Neural cell (in vitro differentiated cells): ENCODE measurements around the gene MGLL. TPM values are rescaled to one million over a fixed set of nuclear protein-coding genes. Genes with fewer than 3 reads are reported as not detected.

Experiments used
- H2AFZ ChIP-seq: fragments of 200-600, 300-800 bp; sonication (generic), shearing (Covaris generic); 2 replicates; pipeline ENCODE4 v1.6.0; 2014; ENCODE audit warnings: low read depth, mild to moderate bottlenecking, antibody characterized with exemption, low read length, moderate library complexity
- H3F3A ChIP-seq: fragments of 200-600 bp; shearing (Covaris generic); 2 replicates; pipeline ENCODE4 v1.6.1; 2016; ENCODE audit warnings: mild to moderate bottlenecking, moderate library complexity, mixed read lengths, antibody characterized with exemption, low read length; ENCODE audit not compliant: insufficient read depth, poor library complexity, severe bottlenecking
- H3K27ac ChIP-seq: fragments of 200-600, 300-800 bp; sonication (generic), shearing (Covaris generic); 2 replicates; pipeline ENCODE4 v1.5.1; 2014; ENCODE audit warnings: mild to moderate bottlenecking, low read length, moderate library complexity
- H3K27me3 ChIP-seq: fragments of 300-800, 200-600 bp; sonication (generic), shearing (Covaris generic); 2 replicates; pipeline ENCODE4 v1.6.0; 2014; ENCODE audit warnings: mild to moderate bottlenecking, low read depth, low read length, moderate library complexity; ENCODE audit not compliant: insufficient read depth
- H3K36me3 ChIP-seq: fragments of 300-800, 200-600 bp; sonication (generic), shearing (Covaris generic); 2 replicates; pipeline ENCODE4 v1.5.1; 2014; ENCODE audit warnings: mild to moderate bottlenecking, antibody characterized with exemption, low read length, moderate library complexity; ENCODE audit not compliant: insufficient read depth
- H3K4me2 ChIP-seq: fragments of 300-800, 200-600 bp; sonication (generic), shearing (Covaris generic); 2 replicates; pipeline ENCODE4 v1.6.0; 2014; ENCODE audit warnings: mild to moderate bottlenecking, low read length
- H3K4me3 ChIP-seq: fragments of 300-800, 200-600 bp; sonication (generic), shearing (Covaris generic); 2 replicates; pipeline ENCODE4 v1.5.1; 2014; ENCODE audit warnings: mild to moderate bottlenecking, low read length, moderate library complexity
- H3K79me2 ChIP-seq: fragments of 200-600 bp; shearing (Covaris generic); replicated peaks from 2 replicates; pipeline ENCODE4 v1.6.0; 2014; ENCODE audit warnings: mild to moderate bottlenecking, low read length, moderate library complexity; ENCODE audit not compliant: insufficient read depth
- H3K9ac ChIP-seq: fragments of 300-800, 200-600 bp; sonication (generic), shearing (Covaris generic); 2 replicates; pipeline ENCODE4 v1.6.1; 2016; ENCODE audit warnings: mild to moderate bottlenecking, low read length, mixed read lengths
- H3K9me2 ChIP-seq: fragments of 200-600 bp; shearing (Covaris generic); 2 replicates; pipeline ENCODE4 v1.6.1; 2016; ENCODE audit warnings: mild to moderate bottlenecking, low read length, mixed read lengths; ENCODE audit not compliant: insufficient read depth
- H3K9me3 ChIP-seq: fragments of 200-600, 300-800 bp; sonication (generic), shearing (Covaris generic); 2 replicates; pipeline ENCODE4 v1.6.1; 2016; ENCODE audit warnings: mild to moderate bottlenecking, mixed run types, low read length, moderate library complexity, mixed read lengths
- H4K20me1 ChIP-seq: fragments of 200-600 bp; shearing (Covaris generic); 2 replicates; pipeline ENCODE4 v1.6.1; 2016; ENCODE audit warnings: mild to moderate bottlenecking, mixed run types; ENCODE audit not compliant: insufficient read depth
- EP300 ChIP-seq: fragments of 450-650 bp; conservative IDR thresholded peaks from 2 replicates; pipeline ENCODE4 v1.6.1; 2014; ENCODE audit warnings: antibody characterized with exemption, mild to moderate bottlenecking, moderate library complexity; ENCODE audit not compliant: poor library complexity, severe bottlenecking
- EZH2 ChIP-seq: fragments of 200-600, 300-800 bp; shearing (Covaris generic), sonication (generic); IDR thresholded peaks from 2 replicates; pipeline ENCODE4 v1.6.1; 2014; ENCODE audit warnings: antibody characterized with exemption, low read length, borderline replicate concordance, mild to moderate bottlenecking; ENCODE audit not compliant: insufficient read depth, poor library complexity, severe bottlenecking
- MXI1 ChIP-seq: fragments of 450-650 bp; conservative IDR thresholded peaks from 2 replicates; pipeline ENCODE4 v1.6.1; 2014; ENCODE audit warnings: antibody characterized with exemption, mild to moderate bottlenecking; ENCODE audit not compliant: poor library complexity, severe bottlenecking
- POLR2AphosphoS5 ChIP-seq: IDR thresholded peaks from 2 replicates; pipeline ENCODE4 v1.6.1; 2012
- RAD21 ChIP-seq: fragments of 450-650 bp; conservative IDR thresholded peaks from 2 replicates; pipeline ENCODE4 v1.6.1; 2014; ENCODE audit warnings: antibody characterized with exemption, mild to moderate bottlenecking, moderate library complexity
- SMC3 ChIP-seq: fragments of 450-650 bp; conservative IDR thresholded peaks from 2 replicates; pipeline ENCODE4 v1.6.1; 2014; ENCODE audit warnings: antibody characterized with exemption, mild to moderate bottlenecking, moderate library complexity; ENCODE audit not compliant: poor library complexity
- TAF1 ChIP-seq: IDR thresholded peaks from 2 replicates; pipeline ENCODE4 v1.6.1; 2012; ENCODE audit warnings: low read depth
- polyA plus RNA-seq: library from polyadenylated mRNA; depleted of rRNA; stranded (reverse); fragments of >200 nt; gene quantifications from 2 replicates; pipeline ENCODE4 v1.2.3, GENCODE V29; 2014
- TF ChIP-seq, protein P1 (sequence below): fragments of 450-650 bp; IDR thresholded peaks from 2 replicates; pipeline ENCODE4 v1.5.1; 2014; ENCODE audit warnings: antibody characterized with exemption, mild to moderate bottlenecking, moderate library complexity; ENCODE audit not compliant: poor library complexity, severe bottlenecking
- TF ChIP-seq, protein P2 (sequence below): IDR thresholded peaks from 2 replicates; pipeline ENCODE4 v1.6.1; 2012; ENCODE audit warnings: borderline replicate concordance

The MGLL gene
- polyA plus RNA-seq, 1 donor from 2014 or later, result 2.0 TPM

DNA sequence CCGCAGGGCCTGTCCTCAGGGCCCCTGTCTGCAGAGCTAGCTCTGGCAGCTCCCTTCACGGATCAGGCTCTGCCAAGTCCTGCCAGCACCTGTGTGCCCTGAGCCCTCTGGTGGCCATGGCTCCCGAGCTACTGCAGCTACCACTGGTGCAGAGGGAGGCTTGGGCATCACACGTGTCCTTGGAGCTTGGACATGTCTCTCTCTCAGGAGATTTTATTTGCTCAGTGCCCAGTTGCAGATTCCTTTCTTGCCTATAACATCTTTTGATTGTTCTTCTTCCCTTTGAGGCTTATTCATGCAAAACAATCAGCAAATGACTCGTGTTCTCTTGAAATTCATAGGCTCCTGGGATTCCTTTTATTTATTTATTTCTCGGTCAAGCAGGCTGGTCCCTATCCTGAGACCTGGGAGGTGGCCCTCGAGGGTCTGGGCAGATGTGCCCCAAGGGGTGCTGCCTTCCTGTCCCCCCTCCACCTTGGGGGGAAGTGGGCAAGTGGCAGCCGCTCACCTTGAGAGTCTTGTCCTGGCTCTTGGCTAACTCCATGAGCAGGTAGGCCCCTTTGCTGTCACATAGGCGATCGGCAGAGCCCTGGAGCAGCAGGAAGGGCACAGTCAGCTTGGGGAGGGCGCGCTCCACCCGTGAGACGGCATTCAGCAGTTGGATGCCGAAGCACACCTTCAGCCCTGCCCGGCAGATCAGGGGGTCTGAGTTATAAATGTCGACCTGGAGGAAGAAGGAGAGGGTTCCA, 127.7 kb downstream of the MGLL start:
- Histone ChIP-seq H3K27ac (no peak overlapping the region), H3K27me3 (no peaks in the 10 kb centered on the region), H2AFZ (no peak overlapping the region), H3F3A (no peaks in the 10 kb centered on the region), H3K4me3 (no peak overlapping the region), H4K20me1 (no peaks in the 10 kb centered on the region), H3K9ac (no peak overlapping the region), H3K4me2 (no peak overlapping the region), H3K36me3 (no peaks in the 10 kb centered on the region), H3K9me3 (no peaks in the 10 kb centered on the region), H3K9me2 (no peaks in the 10 kb centered on the region), H3K79me2 (no peaks in the 10 kb centered on the region)
- TF ChIP-seq EZH2, result no peak
- TF ChIP-seq TAF1, result no peak
- TF ChIP-seq MXI1, result no peak
- TF ChIP-seq, protein P1, sequence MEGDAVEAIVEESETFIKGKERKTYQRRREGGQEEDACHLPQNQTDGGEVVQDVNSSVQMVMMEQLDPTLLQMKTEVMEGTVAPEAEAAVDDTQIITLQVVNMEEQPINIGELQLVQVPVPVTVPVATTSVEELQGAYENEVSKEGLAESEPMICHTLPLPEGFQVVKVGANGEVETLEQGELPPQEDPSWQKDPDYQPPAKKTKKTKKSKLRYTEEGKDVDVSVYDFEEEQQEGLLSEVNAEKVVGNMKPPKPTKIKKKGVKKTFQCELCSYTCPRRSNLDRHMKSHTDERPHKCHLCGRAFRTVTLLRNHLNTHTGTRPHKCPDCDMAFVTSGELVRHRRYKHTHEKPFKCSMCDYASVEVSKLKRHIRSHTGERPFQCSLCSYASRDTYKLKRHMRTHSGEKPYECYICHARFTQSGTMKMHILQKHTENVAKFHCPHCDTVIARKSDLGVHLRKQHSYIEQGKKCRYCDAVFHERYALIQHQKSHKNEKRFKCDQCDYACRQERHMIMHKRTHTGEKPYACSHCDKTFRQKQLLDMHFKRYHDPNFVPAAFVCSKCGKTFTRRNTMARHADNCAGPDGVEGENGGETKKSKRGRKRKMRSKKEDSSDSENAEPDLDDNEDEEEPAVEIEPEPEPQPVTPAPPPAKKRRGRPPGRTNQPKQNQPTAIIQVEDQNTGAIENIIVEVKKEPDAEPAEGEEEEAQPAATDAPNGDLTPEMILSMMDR, result no peak
- no peak for TF ChIP-seq RAD21
- no peak for TF ChIP-seq SMC3
- TF ChIP-seq EP300, result no peak
- TF ChIP-seq, protein P2, sequence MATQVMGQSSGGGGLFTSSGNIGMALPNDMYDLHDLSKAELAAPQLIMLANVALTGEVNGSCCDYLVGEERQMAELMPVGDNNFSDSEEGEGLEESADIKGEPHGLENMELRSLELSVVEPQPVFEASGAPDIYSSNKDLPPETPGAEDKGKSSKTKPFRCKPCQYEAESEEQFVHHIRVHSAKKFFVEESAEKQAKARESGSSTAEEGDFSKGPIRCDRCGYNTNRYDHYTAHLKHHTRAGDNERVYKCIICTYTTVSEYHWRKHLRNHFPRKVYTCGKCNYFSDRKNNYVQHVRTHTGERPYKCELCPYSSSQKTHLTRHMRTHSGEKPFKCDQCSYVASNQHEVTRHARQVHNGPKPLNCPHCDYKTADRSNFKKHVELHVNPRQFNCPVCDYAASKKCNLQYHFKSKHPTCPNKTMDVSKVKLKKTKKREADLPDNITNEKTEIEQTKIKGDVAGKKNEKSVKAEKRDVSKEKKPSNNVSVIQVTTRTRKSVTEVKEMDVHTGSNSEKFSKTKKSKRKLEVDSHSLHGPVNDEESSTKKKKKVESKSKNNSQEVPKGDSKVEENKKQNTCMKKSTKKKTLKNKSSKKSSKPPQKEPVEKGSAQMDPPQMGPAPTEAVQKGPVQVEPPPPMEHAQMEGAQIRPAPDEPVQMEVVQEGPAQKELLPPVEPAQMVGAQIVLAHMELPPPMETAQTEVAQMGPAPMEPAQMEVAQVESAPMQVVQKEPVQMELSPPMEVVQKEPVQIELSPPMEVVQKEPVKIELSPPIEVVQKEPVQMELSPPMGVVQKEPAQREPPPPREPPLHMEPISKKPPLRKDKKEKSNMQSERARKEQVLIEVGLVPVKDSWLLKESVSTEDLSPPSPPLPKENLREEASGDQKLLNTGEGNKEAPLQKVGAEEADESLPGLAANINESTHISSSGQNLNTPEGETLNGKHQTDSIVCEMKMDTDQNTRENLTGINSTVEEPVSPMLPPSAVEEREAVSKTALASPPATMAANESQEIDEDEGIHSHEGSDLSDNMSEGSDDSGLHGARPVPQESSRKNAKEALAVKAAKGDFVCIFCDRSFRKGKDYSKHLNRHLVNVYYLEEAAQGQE, result no peak
- TF ChIP-seq POLR2AphosphoS5, result no peak

- no peaks in the 10 kb centered on the region for H4K20me1 ChIP-seq
- no peak for TF ChIP-seq TAF1
- no peak for TF ChIP-seq EZH2
- no peak overlapping the region for H3K4me2 ChIP-seq
- no peaks in the 10 kb centered on the region for H3K27me3 ChIP-seq
- H3K79me2 ChIP-seq, result no peaks in the 10 kb centered on the region
- no peaks in the 10 kb centered on the region for H3K9me2 ChIP-seq
- no peak overlapping the region for H2AFZ ChIP-seq
- no peak overlapping the region for H3K9ac ChIP-seq
- H3K27ac ChIP-seq, result no peak overlapping the region
- H3K4me3 ChIP-seq, result no peak overlapping the region
- no peaks in the 10 kb centered on the region for H3K36me3 ChIP-seq
- no peaks in the 10 kb centered on the region for H3F3A ChIP-seq
- H3K9me3 ChIP-seq, result no peaks in the 10 kb centered on the region
Measured at GRCh38 chr3:127693336-127693843, 128.9 kb downstream of the MGLL start.
